HepG2 (cell line): ENCODE data around the gene GPR162. TPM values are rescaled to one million over a fixed set of nuclear protein-coding genes. Genes with fewer than 3 reads are reported as not detected.

Source experiments
- E2F1 ChIP-seq: sonication (generic); formaldehyde crosslinking; IDR thresholded peaks from 2 replicates; pipeline ENCODE4 v1.5.0; 2020; ENCODE audit warnings: missing genetic modification reagents
- HDAC6 ChIP-seq: fragments of 200-600 bp; sonication (generic); IDR thresholded peaks from 2 replicates; pipeline ENCODE4 v1.7.0; 2017; ENCODE audit warnings: mild to moderate bottlenecking, antibody characterized with exemption, low read length, low read depth
- LCORL ChIP-seq, 2 experiments: fragments of 450-650 bp in 1 of 2; sonication (generic) in 1 of 2; formaldehyde crosslinking in 1 of 2; IDR thresholded peaks; 2 replicates each; pipeline versions ENCODE4 v1.5.0 to v1.6.1; 2017 to 2020; ENCODE audit warnings: antibody characterized with exemption in 1 of 2, missing genetic modification reagents in 1 of 2
- NCOA2 ChIP-seq: sonication (generic); formaldehyde crosslinking; IDR thresholded peaks from 2 replicates; pipeline ENCODE4 v1.8.0; 2022; ENCODE audit warnings: inconsistent platforms
- NPAS2 ChIP-seq: sonication (generic); formaldehyde crosslinking; IDR thresholded peaks from 2 replicates; pipeline ENCODE4 v1.8.0; 2022; ENCODE audit warnings: mild to moderate bottlenecking, missing genetic modification reagents, borderline replicate concordance
- SMAD1 ChIP-seq: sonication (generic); formaldehyde crosslinking; IDR thresholded peaks from 2 replicates; pipeline ENCODE4 v1.4.0; 2020; ENCODE audit warnings: missing genetic modification reagents, low read depth, mild to moderate bottlenecking, borderline replicate concordance
- SP4 ChIP-seq: sonication (generic); formaldehyde crosslinking; IDR thresholded peaks from 2 replicates; pipeline ENCODE4 v1.8.1; 2023; ENCODE audit warnings: mild to moderate bottlenecking, missing genetic modification reagents
- TEAD2 ChIP-seq: sonication (generic); formaldehyde crosslinking; IDR thresholded peaks from 2 replicates; pipeline ENCODE4 v1.9.0; 2021; ENCODE audit warnings: missing genetic modification reagents
- YY1 ChIP-seq: IDR thresholded peaks from 2 replicates; pipeline ENCODE4 v1.6.1; 2011; ENCODE audit warnings: low read length, low read depth, moderate library complexity, mild to moderate bottlenecking; ENCODE audit not compliant: insufficient read depth, insufficient replicate concordance
- ZBTB40 ChIP-seq, 2 experiments: fragments of 450-650 bp in 1 of 2; sonication (generic) in 1 of 2; formaldehyde crosslinking in 1 of 2; IDR thresholded peaks; 2 replicates each; pipeline versions ENCODE4 v1.6.1 to v1.8.0; 2016 to 2022; ENCODE audit warnings: antibody characterized with exemption in 1 of 2, mild to moderate bottlenecking in 1 of 2, missing genetic modification reagents in 1 of 2
- ZNF441 ChIP-seq: sonication (generic); formaldehyde crosslinking; IDR thresholded peaks from 2 replicates; pipeline ENCODE4 v1.7.0; 2021; ENCODE audit warnings: missing genetic modification reagents, borderline replicate concordance
- ZNF468 ChIP-seq: sonication (generic); formaldehyde crosslinking; IDR thresholded peaks from 2 replicates; pipeline ENCODE4 v1.8.0; 2022; ENCODE audit warnings: mild to moderate bottlenecking, moderate library complexity, missing genetic modification reagents
- ZNF552 ChIP-seq: sonication (generic); formaldehyde crosslinking; IDR thresholded peaks from 2 replicates; pipeline ENCODE4 v1.9.0; 2022; ENCODE audit warnings: missing genetic modification reagents, mild to moderate bottlenecking, borderline replicate concordance
- ZNF556 ChIP-seq: sonication (generic); formaldehyde crosslinking; IDR thresholded peaks from 2 replicates; pipeline ENCODE4 v1.4.0; 2020; ENCODE audit warnings: mild to moderate bottlenecking, missing genetic modification reagents, borderline replicate concordance
- ZNF563 ChIP-seq: sonication (generic); formaldehyde crosslinking; IDR thresholded peaks from 2 replicates; pipeline ENCODE4 v1.8.0; 2022; ENCODE audit warnings: mild to moderate bottlenecking, moderate library complexity, missing genetic modification reagents
- ZNF724P ChIP-seq: sonication (generic); formaldehyde crosslinking; IDR thresholded peaks from 2 replicates; pipeline ENCODE4 v1.8.0; 2022; ENCODE audit warnings: missing genetic modification reagents, borderline replicate concordance
- ZNF878 ChIP-seq: sonication (generic); formaldehyde crosslinking; IDR thresholded peaks from 2 replicates; pipeline ENCODE4 v1.8.1; 2023; ENCODE audit warnings: mild to moderate bottlenecking, missing genetic modification reagents, moderate library complexity
- polyA plus RNA-seq, 8 experiments: library from polyadenylated mRNA; depleted of rRNA in 3 of 8; stranded (reverse) in 7 of 8; unstranded in 1 of 8; fragments of >200 nt; fragmentation: Illumina TruSeq in 4 of 8; extraction: Trizol in 4 of 8; gene quantifications; 2 replicates each; pipeline versions ENCODE4 v1.2.1 to v1.2.3, GENCODE V29; 2011 to 2016; ENCODE audit warnings: low read depth in 4 of 8, missing spikeins in 1 of 8, mixed read lengths in 1 of 8; ENCODE audit not compliant: insufficient read depth in 1 of 8
- total RNA-seq, 5 experiments: library from RNA; depleted of rRNA; stranded (reverse); fragments of >200 nt; fragmentation: Illumina TruSeq; extraction: Trizol; gene quantifications; 2 replicates each; pipeline ENCODE4 v1.2.3, GENCODE V29; 2016; ENCODE audit warnings: low read depth in 1 of 5

The GPR162 gene
- total and polyA plus RNA-seq, 2 of the 13 experiments (the other 11 are each of a cell fraction or from before 2014, with no cell fraction given), result 0.08 TPM; not detected in 1

DNA sequence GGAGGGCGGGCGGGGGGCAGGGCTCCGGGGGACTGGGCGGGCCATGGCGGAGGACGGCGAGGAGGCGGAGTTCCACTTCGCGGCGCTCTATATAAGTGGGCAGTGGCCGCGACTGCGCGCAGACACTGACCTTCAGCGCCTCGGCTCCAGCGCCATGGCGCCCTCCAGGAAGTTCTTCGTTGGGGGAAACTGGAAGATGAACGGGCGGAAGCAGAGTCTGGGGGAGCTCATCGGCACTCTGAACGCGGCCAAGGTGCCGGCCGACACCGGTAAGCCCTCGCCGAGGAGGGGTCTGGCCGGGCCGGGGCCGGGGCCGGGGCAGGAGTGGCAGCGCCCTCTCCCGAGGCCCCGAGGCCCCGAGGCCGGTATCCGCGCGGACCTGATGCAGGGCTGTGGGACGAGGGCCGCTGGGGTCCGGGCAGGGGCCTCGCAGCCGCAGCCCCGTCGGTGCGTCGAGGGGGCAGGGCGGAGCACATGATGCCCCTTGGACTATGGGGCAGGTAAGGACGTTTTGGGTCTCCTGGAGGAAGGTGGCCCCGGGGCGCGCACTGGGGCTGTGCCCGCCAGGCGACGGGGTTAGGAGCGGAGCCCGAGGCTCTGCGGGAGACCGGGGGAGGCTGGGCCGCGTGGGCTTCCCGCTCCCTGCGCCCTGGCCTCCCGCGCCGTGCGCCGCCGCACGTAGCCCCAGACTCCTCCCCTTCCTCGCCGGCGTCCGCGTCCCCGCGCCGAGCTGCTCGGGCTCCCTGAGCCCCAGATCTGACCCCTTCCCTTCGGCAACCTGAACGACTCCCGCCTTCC is 46.0 kb downstream of the GPR162 start, which contains the start of gene TPI1 (continued):
- peak; percentile 33; the same call in 1 of the 2 replicates for TF ChIP-seq ZNF468 (CRISPR knock-in tag)
- peak; percentile 45; the same call in 1 of the 2 replicates for TF ChIP-seq NCOA2 (CRISPR knock-in tag)
- peak; percentile 35; the same call in 1 of the 2 replicates for TF ChIP-seq ZNF878 (CRISPR knock-in tag)
- TF ChIP-seq HDAC6, result 0 out of 2 replicates have a peak, but pooled peaks have one; percentile 60
- no peak for TF ChIP-seq ZBTB40 (IDR thresholded peaks at IDR 0.05)
- peak; percentile 60 for TF ChIP-seq ZBTB40 (CRISPR knock-in tag; IDR thresholded peaks at IDR 0.05)
- peak; percentile 84 for TF ChIP-seq YY1
- no peak for TF ChIP-seq SMAD1 (CRISPR knock-in tag)
- no peak for TF ChIP-seq TEAD2 (CRISPR knock-in tag)
- TF ChIP-seq ZNF556, result no peak; the same call in 1 of the 2 replicates
- TF ChIP-seq NPAS2 (CRISPR knock-in tag), result no peak
- TF ChIP-seq ZNF441, result no peak; the same call in none of the 2 replicates
- TF ChIP-seq SP4 (CRISPR knock-in tag), result peak; percentile 69; the same call in 1 of the 2 replicates
- TF ChIP-seq ZNF563 (CRISPR knock-in tag), result peak; percentile 60; the same call in 1 of the 2 replicates
- peak; percentile 63 for TF ChIP-seq ZNF724P (CRISPR knock-in tag)
- TF ChIP-seq ZNF552, result 0 out of 2 replicates have a peak, but pooled peaks have one; percentile 24
- TF ChIP-seq E2F1 (CRISPR knock-in tag), result no peak
- no peak for TF ChIP-seq LCORL (IDR thresholded peaks at IDR 0.05)
- no peak for TF ChIP-seq LCORL (CRISPR knock-in tag; IDR thresholded peaks at IDR 0.05)
